ENCODE data around the gene CCDC34.
A peak's percentile ranks its signal among the peaks of the same experiment; 100 is the strongest.

The CCDC34 gene

DNA sequence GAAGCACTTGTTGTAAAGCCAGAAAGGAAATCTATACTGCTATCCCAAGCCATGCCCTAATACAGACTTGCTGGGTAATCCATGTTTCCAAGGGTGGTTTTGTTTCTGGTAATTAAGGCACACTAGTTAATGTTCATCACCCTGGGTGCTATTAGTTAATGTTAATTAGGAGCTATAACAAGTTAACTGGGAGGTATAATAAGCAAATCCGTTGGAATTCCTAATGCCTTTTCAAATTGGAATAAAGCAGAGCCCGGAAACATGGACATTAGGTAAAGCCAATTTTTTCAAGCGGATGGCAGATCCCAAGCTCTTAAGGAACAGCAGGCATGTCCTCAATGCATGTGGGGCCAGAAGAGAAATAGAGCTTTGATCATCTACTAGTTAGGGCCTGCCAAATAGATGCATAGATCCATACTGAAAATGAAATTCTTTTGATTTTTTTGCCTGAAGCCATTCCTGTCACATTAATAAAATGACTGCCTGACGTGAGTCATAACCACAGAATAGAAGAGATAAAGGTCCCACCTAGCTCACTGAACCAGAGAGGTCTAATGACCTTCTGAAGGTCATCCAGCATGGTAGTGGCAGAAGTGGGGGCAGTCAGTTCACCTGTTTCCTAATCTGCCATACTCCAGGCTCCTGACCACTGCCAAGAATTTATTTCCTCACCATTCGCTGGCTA is 28.5 kb upstream of the CCDC34 start:
- 95% methylated on average over 4 of the region's 5 CpGs for WGBS (ENCODE audit: insufficient coverage)
- POLR2A ChIA-PET: no interaction called here
- CTCF ChIA-PET: interaction anchor here (0.9 kb wide), 1 partner anchor 27 kb away, joined by 4 read pairs; no protein-coding TSS in a partner anchor
- H3K27ac ChIP-seq (ENCODE audit: insufficient read depth in 1 of 2, low read depth in 1 of 2, low read length in 2 of 2, poor library complexity in 1 of 2, severe bottlenecking in 2 of 2): no peak overlapping the region
- no peaks in the 10 kb centered on the region for H3K36me3 ChIP-seq (ENCODE audit: control insufficient read depth in 4 of 4, insufficient read depth in 4 of 4, low read length in 3 of 4)
- DNase-seq: no peak
- no peak overlapping the region for H3K4me3 ChIP-seq (ENCODE audit: control insufficient read depth in 1 of 7, extremely low read depth in 1 of 7, insufficient read depth in 4 of 7, low read depth in 2 of 7, low read length in 6 of 7)
- no peaks in the 10 kb centered on the region for H3K9me3 ChIP-seq (ENCODE audit: control extremely low read depth in 1 of 5, control insufficient read depth in 4 of 5, insufficient read depth in 2 of 5, low read depth in 1 of 5, low read length in 4 of 5)
- H3K27me3 ChIP-seq (replicated peaks in 2 of 5; ENCODE audit: control insufficient read depth in 4 of 5, insufficient read depth in 5 of 5, low read length in 4 of 5): no peaks in the 10 kb centered on the region
- H3K4me1 ChIP-seq (ENCODE audit: control extremely low read depth in 1 of 4, control insufficient read depth in 4 of 4, insufficient read depth in 4 of 4, low read length in 3 of 4): no peaks in the 10 kb centered on the region

- CTCF ChIA-PET: no interaction called here
- no peak overlapping the region for H3K27ac ChIP-seq (ENCODE audit: insufficient read depth in 1 of 2, low read depth in 1 of 2, low read length in 2 of 2, poor library complexity in 1 of 2, severe bottlenecking in 2 of 2)
- no peaks in the 10 kb centered on the region for H3K4me1 ChIP-seq (ENCODE audit: control extremely low read depth in 1 of 4, control insufficient read depth in 4 of 4, insufficient read depth in 4 of 4, low read length in 3 of 4)
- DNase-seq: no peak
- no peaks in the 10 kb centered on the region for H3K27me3 ChIP-seq (replicated peaks in 2 of 5; ENCODE audit: control insufficient read depth in 4 of 5, insufficient read depth in 5 of 5, low read length in 4 of 5)
- POLR2A ChIA-PET: no interaction called here
- 96% methylated on average over 3 of the region's 6 CpGs for WGBS (ENCODE audit: insufficient coverage)
- H3K9me3 ChIP-seq (ENCODE audit: control extremely low read depth in 1 of 5, control insufficient read depth in 4 of 5, insufficient read depth in 2 of 5, low read depth in 1 of 5, low read length in 4 of 5): no peaks in the 10 kb centered on the region
- no peaks in the 10 kb centered on the region for H3K36me3 ChIP-seq (ENCODE audit: control insufficient read depth in 4 of 4, insufficient read depth in 4 of 4, low read length in 3 of 4)
- no peak overlapping the region for H3K4me3 ChIP-seq (ENCODE audit: control insufficient read depth in 1 of 7, extremely low read depth in 1 of 7, insufficient read depth in 4 of 7, low read depth in 2 of 7, low read length in 6 of 7)
Observed at GRCh38 chr11:27390318-27391295, 27.6 kb upstream of the CCDC34 start.

- H3K9me3 ChIP-seq (ENCODE audit: control extremely low read depth in 1 of 5, control insufficient read depth in 4 of 5, insufficient read depth in 2 of 5, low read depth in 1 of 5, low read length in 4 of 5): no peaks in the 10 kb centered on the region
- no peaks in the 10 kb centered on the region for H3K36me3 ChIP-seq (ENCODE audit: control insufficient read depth in 4 of 4, insufficient read depth in 4 of 4, low read length in 3 of 4)
- no peak for DNase-seq
- no CpG with 5 or more reads among the region's 1 CpG for WGBS (ENCODE audit: insufficient coverage)
- no peaks in the 10 kb centered on the region for H3K4me1 ChIP-seq (ENCODE audit: control extremely low read depth in 1 of 4, control insufficient read depth in 4 of 4, insufficient read depth in 4 of 4, low read length in 3 of 4)
- H3K27me3 ChIP-seq (replicated peaks in 2 of 5; ENCODE audit: control insufficient read depth in 4 of 5, insufficient read depth in 5 of 5, low read length in 4 of 5): no peaks in the 10 kb centered on the region
- H3K4me3 ChIP-seq (ENCODE audit: control insufficient read depth in 1 of 7, extremely low read depth in 1 of 7, insufficient read depth in 4 of 7, low read depth in 2 of 7, low read length in 6 of 7): no peak overlapping the region
- ChIA-PET CTCF (no interaction called here), POLR2A (no interaction called here)
- no peak overlapping the region for H3K27ac ChIP-seq (ENCODE audit: insufficient read depth in 1 of 2, low read depth in 1 of 2, low read length in 2 of 2, poor library complexity in 1 of 2, severe bottlenecking in 2 of 2)
Observed at GRCh38 chr11:27388869-27389268, 25.9 kb upstream of the CCDC34 start.

GRCh38 chr11:27388001-27388400 is 25.0 kb upstream of the CCDC34 start:
- POLR2A ChIA-PET: no interaction called here
- peak in 1 of 3 donors; percentile 21 for DNase-seq
- no peak overlapping the region for H3K4me3 ChIP-seq (ENCODE audit: control insufficient read depth in 1 of 7, extremely low read depth in 1 of 7, insufficient read depth in 4 of 7, low read depth in 2 of 7, low read length in 6 of 7)
- CTCF ChIA-PET: no interaction called here
- H3K27ac ChIP-seq (ENCODE audit: insufficient read depth in 1 of 2, low read depth in 1 of 2, low read length in 2 of 2, poor library complexity in 1 of 2, severe bottlenecking in 2 of 2): no peak overlapping the region
- no peaks in the 10 kb centered on the region for H3K27me3 ChIP-seq (replicated peaks in 2 of 5; ENCODE audit: control insufficient read depth in 4 of 5, insufficient read depth in 5 of 5, low read length in 4 of 5)
- no peaks in the 10 kb centered on the region for H3K9me3 ChIP-seq (ENCODE audit: control extremely low read depth in 1 of 5, control insufficient read depth in 4 of 5, insufficient read depth in 2 of 5, low read depth in 1 of 5, low read length in 4 of 5)
- no peaks in the 10 kb centered on the region for H3K4me1 ChIP-seq (ENCODE audit: control extremely low read depth in 1 of 4, control insufficient read depth in 4 of 4, insufficient read depth in 4 of 4, low read length in 3 of 4)
- H3K36me3 ChIP-seq (ENCODE audit: control insufficient read depth in 4 of 4, insufficient read depth in 4 of 4, low read length in 3 of 4): no peaks in the 10 kb centered on the region
- WGBS (ENCODE audit: insufficient coverage): no CpG with 5 or more reads among the region's 2 CpGs

GRCh38 chr11:27387362-27387761 is 24.3 kb upstream of the CCDC34 start:
- Histone ChIP-seq H3K9me3 (ENCODE audit: control extremely low read depth in 1 of 5, control insufficient read depth in 4 of 5, insufficient read depth in 2 of 5, low read depth in 1 of 5, low read length in 4 of 5) (no peaks in the 10 kb centered on the region), H3K4me1 (ENCODE audit: control extremely low read depth in 1 of 4, control insufficient read depth in 4 of 4, insufficient read depth in 4 of 4, low read length in 3 of 4) (no peaks in the 10 kb centered on the region), H3K27me3 (replicated peaks in 2 of 5; ENCODE audit: control insufficient read depth in 4 of 5, insufficient read depth in 5 of 5, low read length in 4 of 5) (no peaks in the 10 kb centered on the region), H3K27ac (ENCODE audit: insufficient read depth in 1 of 2, low read depth in 1 of 2, low read length in 2 of 2, poor library complexity in 1 of 2, severe bottlenecking in 2 of 2) (no peak overlapping the region), H3K4me3 (ENCODE audit: control insufficient read depth in 1 of 7, extremely low read depth in 1 of 7, insufficient read depth in 4 of 7, low read depth in 2 of 7, low read length in 6 of 7) (no peak overlapping the region), H3K36me3 (ENCODE audit: control insufficient read depth in 4 of 4, insufficient read depth in 4 of 4, low read length in 3 of 4) (no peaks in the 10 kb centered on the region)
- 50% methylated on average over 2 of the region's 2 CpGs for WGBS (ENCODE audit: insufficient coverage)
- CTCF ChIA-PET: no interaction called here
- POLR2A ChIA-PET: no interaction called here
- DNase-seq: no peak

- no peak for DNase-seq
- CTCF ChIA-PET: no interaction called here
- Histone ChIP-seq H3K4me1 (ENCODE audit: control extremely low read depth in 1 of 4, control insufficient read depth in 4 of 4, insufficient read depth in 4 of 4, low read length in 3 of 4) (no peaks in the 10 kb centered on the region), H3K27me3 (replicated peaks in 2 of 5; ENCODE audit: control insufficient read depth in 4 of 5, insufficient read depth in 5 of 5, low read length in 4 of 5) (no peaks in the 10 kb centered on the region), H3K27ac (ENCODE audit: insufficient read depth in 1 of 2, low read depth in 1 of 2, low read length in 2 of 2, poor library complexity in 1 of 2, severe bottlenecking in 2 of 2) (no peak overlapping the region), H3K4me3 (ENCODE audit: control insufficient read depth in 1 of 7, extremely low read depth in 1 of 7, insufficient read depth in 4 of 7, low read depth in 2 of 7, low read length in 6 of 7) (no peak overlapping the region), H3K9me3 (ENCODE audit: control extremely low read depth in 1 of 5, control insufficient read depth in 4 of 5, insufficient read depth in 2 of 5, low read depth in 1 of 5, low read length in 4 of 5) (no peaks in the 10 kb centered on the region), H3K36me3 (ENCODE audit: control insufficient read depth in 4 of 4, insufficient read depth in 4 of 4, low read length in 3 of 4) (peaks cover 0 to 2% (median 0%) of the 10 kb centered on the region in 4 experiments)
- POLR2A ChIA-PET: no interaction called here
- WGBS (ENCODE audit: insufficient coverage): 100% methylated on average over 1 of the region's 4 CpGs
Observed at GRCh38 chr11:27386181-27386845, 23.3 kb upstream of the CCDC34 start.

- 100% methylated on average over 2 of the region's 5 CpGs for WGBS (ENCODE audit: insufficient coverage)
- no peak for DNase-seq
- peaks cover 0 to 2% (median 0%) of the 10 kb centered on the region in 4 experiments for H3K36me3 ChIP-seq (ENCODE audit: control insufficient read depth in 4 of 4, insufficient read depth in 4 of 4, low read length in 3 of 4)
- H3K4me3 ChIP-seq (ENCODE audit: control insufficient read depth in 1 of 7, extremely low read depth in 1 of 7, insufficient read depth in 4 of 7, low read depth in 2 of 7, low read length in 6 of 7): no peak overlapping the region
- no peaks in the 10 kb centered on the region for H3K9me3 ChIP-seq (ENCODE audit: control extremely low read depth in 1 of 5, control insufficient read depth in 4 of 5, insufficient read depth in 2 of 5, low read depth in 1 of 5, low read length in 4 of 5)
- H3K4me1 ChIP-seq (ENCODE audit: control extremely low read depth in 1 of 4, control insufficient read depth in 4 of 4, insufficient read depth in 4 of 4, low read length in 3 of 4): no peaks in the 10 kb centered on the region
- ChIA-PET CTCF (interaction anchor here (1.3 to 1.5 kb wide), 2 partner anchors 9 to 201 kb away, joined by 3 read pairs; no protein-coding TSS in a partner anchor), POLR2A (no interaction called here)
- no peaks in the 10 kb centered on the region for H3K27me3 ChIP-seq (replicated peaks in 2 of 5; ENCODE audit: control insufficient read depth in 4 of 5, insufficient read depth in 5 of 5, low read length in 4 of 5)
- H3K27ac ChIP-seq (ENCODE audit: insufficient read depth in 1 of 2, low read depth in 1 of 2, low read length in 2 of 2, poor library complexity in 1 of 2, severe bottlenecking in 2 of 2): no peak overlapping the region
Observed at GRCh38 chr11:27385245-27385644, 22.2 kb upstream of the CCDC34 start.

Measured in common myeloid progenitor, CD34-positive (primary cell).